ENCODE results near the gene GTF3C6. TPM values are rescaled to one million over a fixed set of nuclear protein-coding genes. Genes with fewer than 3 reads are reported as not detected.

Gene GTF3C6, protein sequence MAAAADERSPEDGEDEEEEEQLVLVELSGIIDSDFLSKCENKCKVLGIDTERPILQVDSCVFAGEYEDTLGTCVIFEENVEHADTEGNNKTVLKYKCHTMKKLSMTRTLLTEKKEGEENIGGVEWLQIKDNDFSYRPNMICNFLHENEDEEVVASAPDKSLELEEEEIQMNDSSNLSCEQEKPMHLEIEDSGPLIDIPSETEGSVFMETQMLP
- total RNA-seq (58.5 and 61.9 TPM in 2 replicates), polyA plus RNA-seq (109 and 138 TPM in 2 replicates)

DNA sequence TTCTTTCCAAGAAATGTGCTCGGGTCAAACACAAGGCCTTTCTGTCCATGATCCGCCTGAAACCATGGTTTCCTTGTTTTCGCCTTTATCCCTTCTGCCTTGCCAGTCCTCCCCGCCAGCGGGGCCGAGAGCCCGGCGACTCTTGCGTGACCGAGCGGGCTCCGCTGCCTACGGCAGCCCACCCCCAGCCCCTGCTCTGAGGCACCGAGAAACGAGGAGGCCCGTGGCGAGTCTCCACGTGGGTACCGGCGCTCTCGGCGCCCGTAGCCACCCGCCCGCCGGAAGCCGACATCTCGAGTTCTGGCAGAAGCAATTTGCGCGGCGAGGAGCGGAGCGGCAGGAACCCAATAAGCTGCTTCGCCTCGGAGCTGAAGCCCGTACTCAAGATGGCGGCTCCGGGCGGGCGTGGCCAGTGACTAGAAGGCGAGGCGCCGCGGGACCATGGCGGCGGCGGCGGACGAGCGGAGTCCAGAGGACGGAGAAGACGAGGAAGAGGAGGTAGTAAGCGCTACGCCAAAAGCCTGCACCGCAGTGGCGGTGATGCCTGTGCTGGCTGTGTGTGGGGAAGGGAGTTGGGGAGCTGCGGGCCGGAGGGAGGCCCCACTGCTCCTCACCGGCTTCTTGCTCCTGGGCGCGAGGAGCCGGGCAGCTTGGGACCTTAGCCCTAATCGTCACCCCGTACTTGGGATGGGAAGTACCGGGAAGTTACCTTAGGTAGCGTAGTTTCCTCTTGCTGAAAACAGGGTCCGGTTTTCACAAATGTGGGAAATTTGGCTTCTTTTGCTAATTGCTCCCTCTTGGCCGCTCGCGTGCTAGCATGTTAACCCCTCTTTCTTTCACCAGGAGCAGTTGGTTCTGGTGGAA is at the start of gene GTF3C6:
Gene GTF3C6 (plus strand): TSS at position 378 of the 864 bp plus-strand sequence. CDS start 64 bp downstream, at position 442.
- peak within 1 kb of the TSS; percentile 67 for H3K4me3 ChIP-seq
- TF ChIP-seq, protein P1, sequence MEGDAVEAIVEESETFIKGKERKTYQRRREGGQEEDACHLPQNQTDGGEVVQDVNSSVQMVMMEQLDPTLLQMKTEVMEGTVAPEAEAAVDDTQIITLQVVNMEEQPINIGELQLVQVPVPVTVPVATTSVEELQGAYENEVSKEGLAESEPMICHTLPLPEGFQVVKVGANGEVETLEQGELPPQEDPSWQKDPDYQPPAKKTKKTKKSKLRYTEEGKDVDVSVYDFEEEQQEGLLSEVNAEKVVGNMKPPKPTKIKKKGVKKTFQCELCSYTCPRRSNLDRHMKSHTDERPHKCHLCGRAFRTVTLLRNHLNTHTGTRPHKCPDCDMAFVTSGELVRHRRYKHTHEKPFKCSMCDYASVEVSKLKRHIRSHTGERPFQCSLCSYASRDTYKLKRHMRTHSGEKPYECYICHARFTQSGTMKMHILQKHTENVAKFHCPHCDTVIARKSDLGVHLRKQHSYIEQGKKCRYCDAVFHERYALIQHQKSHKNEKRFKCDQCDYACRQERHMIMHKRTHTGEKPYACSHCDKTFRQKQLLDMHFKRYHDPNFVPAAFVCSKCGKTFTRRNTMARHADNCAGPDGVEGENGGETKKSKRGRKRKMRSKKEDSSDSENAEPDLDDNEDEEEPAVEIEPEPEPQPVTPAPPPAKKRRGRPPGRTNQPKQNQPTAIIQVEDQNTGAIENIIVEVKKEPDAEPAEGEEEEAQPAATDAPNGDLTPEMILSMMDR (IDR thresholded peaks at IDR 0.05; ENCODE audit: low read depth, low read length): no peak
- peaks cover 25% of the 10 kb centered on the region for H3K36me3 ChIP-seq
- H3K4me1 ChIP-seq (ENCODE audit: low read depth): peaks cover 4% of the 10 kb centered on the region
- DNase-seq (ENCODE audit: low read depth in 1 of 2, low spot score in 1 of 2): peak; percentile 95 to 96
- H3K27ac ChIP-seq: peak within 1 kb of the TSS; percentile 91
- no peaks in the 10 kb centered on the region for H3K27me3 ChIP-seq
- no peaks in the 10 kb centered on the region for H3K9me3 ChIP-seq (ENCODE audit: low read depth)

DNA sequence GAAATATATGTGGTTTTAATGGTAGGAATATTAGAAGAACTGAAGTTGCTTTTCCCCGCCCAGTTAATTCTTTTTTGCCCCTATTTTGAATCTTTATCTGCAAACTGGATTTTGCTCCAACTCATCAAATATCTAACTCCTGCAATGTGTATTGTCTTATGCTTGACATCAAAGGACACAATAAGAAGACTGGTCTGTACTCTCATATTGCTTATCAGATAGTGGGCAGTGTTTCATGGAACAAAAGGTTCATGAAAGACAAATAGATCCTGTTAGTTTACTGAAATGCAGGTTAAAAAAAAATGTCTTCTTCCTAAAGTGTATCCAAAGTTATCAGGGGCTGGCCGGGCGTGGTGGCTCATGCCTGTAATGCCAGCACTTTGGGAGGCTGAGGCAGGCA is 27.7 kb upstream of the GTF3C6 start:
- no peak overlapping the region for H3K4me3 ChIP-seq
- DNase-seq (ENCODE audit: low read depth in 1 of 2, low spot score in 1 of 2): no peak
- H3K27ac ChIP-seq: no peak overlapping the region
- H3K27me3 ChIP-seq: no peaks in the 10 kb centered on the region
- H3K36me3 ChIP-seq: no peaks in the 10 kb centered on the region
- no peaks in the 10 kb centered on the region for H3K4me1 ChIP-seq (ENCODE audit: low read depth)
- TF ChIP-seq, protein P1 (IDR thresholded peaks at IDR 0.05; ENCODE audit: low read depth, low read length): no peak
- H3K9me3 ChIP-seq (ENCODE audit: low read depth): no peaks in the 10 kb centered on the region

DNA sequence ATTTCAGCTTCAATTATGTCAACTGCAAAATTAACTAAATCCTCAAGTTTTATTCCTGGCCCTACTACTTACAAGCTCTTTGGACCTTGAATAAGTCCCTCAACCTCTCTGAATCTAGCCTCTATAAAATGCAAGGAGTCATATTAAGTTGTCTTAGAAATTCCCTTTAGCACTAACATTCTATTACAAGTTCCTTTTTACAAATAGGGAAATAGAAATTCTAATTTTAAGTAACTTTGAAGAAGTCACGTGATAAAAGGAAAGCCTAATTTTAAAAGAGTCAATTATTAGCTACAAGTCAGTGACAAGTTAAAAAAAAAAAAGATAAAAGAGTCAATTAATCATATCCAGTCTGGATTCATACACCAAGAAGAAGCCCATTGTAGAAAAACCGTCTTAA is 24.6 kb upstream of the GTF3C6 start:
- Histone ChIP-seq H3K4me1 (ENCODE audit: low read depth) (no peaks in the 10 kb centered on the region), H3K27ac (no peak overlapping the region), H3K4me3 (no peak overlapping the region), H3K27me3 (no peaks in the 10 kb centered on the region), H3K36me3 (no peaks in the 10 kb centered on the region), H3K9me3 (ENCODE audit: low read depth) (no peaks in the 10 kb centered on the region)
- TF ChIP-seq, protein P1 (IDR thresholded peaks at IDR 0.05; ENCODE audit: low read depth, low read length): no peak
- DNase-seq (ENCODE audit: low read depth in 1 of 2, low spot score in 1 of 2): no peak

DNA sequence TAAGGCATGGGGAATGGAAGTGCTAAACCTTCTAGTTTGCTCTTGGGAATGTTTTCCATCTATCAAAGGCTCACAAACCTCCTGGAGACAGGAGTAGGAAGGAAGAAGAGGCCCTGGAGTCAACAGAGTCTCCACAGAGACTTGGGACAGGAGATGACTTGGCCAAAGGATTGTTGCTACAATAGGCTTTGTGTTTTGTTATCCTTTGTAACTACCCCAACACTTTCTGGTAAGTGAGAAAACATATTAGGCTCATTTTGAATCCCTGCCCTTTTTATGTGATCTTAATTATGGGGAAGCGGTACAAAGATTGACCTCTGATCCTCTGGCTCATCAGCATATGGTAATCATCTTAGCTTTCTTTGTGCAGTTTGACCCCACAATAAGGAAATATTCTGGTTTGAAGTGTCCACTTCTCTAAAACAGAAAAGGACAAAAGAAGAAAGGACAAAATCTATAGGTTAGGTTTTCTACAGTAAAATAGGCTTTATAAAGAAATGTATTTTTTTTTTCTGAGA is 24.1 kb upstream of the GTF3C6 start:
- H3K27me3 ChIP-seq: no peaks in the 10 kb centered on the region
- TF ChIP-seq, protein P1 (IDR thresholded peaks at IDR 0.05; ENCODE audit: low read depth, low read length): no peak
- H3K36me3 ChIP-seq: no peaks in the 10 kb centered on the region
- no peak overlapping the region for H3K4me3 ChIP-seq
- H3K27ac ChIP-seq: no peak overlapping the region
- H3K4me1 ChIP-seq (ENCODE audit: low read depth): no peaks in the 10 kb centered on the region
- no peaks in the 10 kb centered on the region for H3K9me3 ChIP-seq (ENCODE audit: low read depth)
- DNase-seq (ENCODE audit: low read depth in 1 of 2, low spot score in 1 of 2): no peak

DNA sequence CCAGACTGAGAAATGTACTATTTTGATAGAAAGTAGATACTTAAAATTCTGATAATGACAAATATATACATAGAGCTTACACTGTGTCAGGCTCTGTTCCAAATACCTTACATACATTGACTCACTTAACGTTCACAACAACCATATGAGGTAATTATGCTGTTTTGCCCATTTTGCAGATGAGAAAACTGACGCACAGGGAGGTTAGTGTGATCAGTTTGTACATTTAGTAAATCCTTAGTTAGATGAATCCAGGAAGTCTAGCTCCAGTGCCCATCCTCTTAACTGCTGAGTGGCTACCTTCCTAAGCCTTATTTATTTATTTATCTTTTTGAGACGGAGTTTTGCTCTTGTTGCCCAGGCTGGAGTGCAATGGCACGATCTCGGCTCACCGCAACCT is 23.3 kb upstream of the GTF3C6 start:
- TF ChIP-seq, protein P1 (IDR thresholded peaks at IDR 0.05; ENCODE audit: low read depth, low read length): no peak
- no peaks in the 10 kb centered on the region for H3K27me3 ChIP-seq

More for the DNA sequence above, 23.3 kb upstream of the GTF3C6 start:
- DNase-seq (ENCODE audit: low read depth in 1 of 2, low spot score in 1 of 2): no peak
- no peak overlapping the region for H3K27ac ChIP-seq
- no peaks in the 10 kb centered on the region for H3K9me3 ChIP-seq (ENCODE audit: low read depth)
- H3K36me3 ChIP-seq: no peaks in the 10 kb centered on the region
- no peaks in the 10 kb centered on the region for H3K4me1 ChIP-seq (ENCODE audit: low read depth)
- no peak overlapping the region for H3K4me3 ChIP-seq
